Adrenal gland (tissue), 12 donors: Measurements from ENCODE around the gene SLC35F6. TPM values are rescaled to one million over a fixed set of nuclear protein-coding genes. Genes with fewer than 3 reads are reported as not detected.
"Not testable (repeated sequence)": the region's sequence is repeated elsewhere in the genome, so short reads cannot be mapped to it uniquely, and the experiment has no call there.

Experiments used
- DNase-seq, 7 donors: peaks; one replicate each; pipeline ENCODE4 v3.0.0-alpha.2; 2019 to 2020
- H3K27ac ChIP-seq, 5 donors: fragments of 200-600 bp; sonication (generic) in 4 of 5; 1 replicate in 3 of 5; 2 replicates in 2 of 5; pipeline versions ENCODE4 v1.5.1 to v1.8.0; 2016 to 2020; ENCODE audit warnings: mild to moderate bottlenecking in 1 of 5
- H3K27me3 ChIP-seq: fragments of 200-600 bp; 2 replicates; pipeline ENCODE4 v1.8.0; 2021
- H3K36me3 ChIP-seq, 2 donors: fragments of 200-600 bp; replicated peaks in 1 of 2; 1 replicate in 1 of 2; 2 replicates in 1 of 2; pipeline versions ENCODE4 v1.5.1 to v1.8.0; 2018 to 2022
- H3K4me1 ChIP-seq, 2 donors: fragments of 200-600 bp; replicated peaks in 1 of 2; 1 replicate in 1 of 2; 2 replicates in 1 of 2; pipeline versions ENCODE4 v1.5.1 to v1.8.0; 2018 to 2021
- H3K4me3 ChIP-seq, 4 donors: fragments of 200-600 bp; sonication (generic) in 3 of 4; one replicate each; pipeline ENCODE4 v1.5.1; 2016 to 2018
- H3K9me3 ChIP-seq, 3 donors: fragments of 200-600 bp; sonication (generic) in 1 of 3; replicated peaks in 1 of 3; 1 replicate in 2 of 3; 2 replicates in 1 of 3; pipeline versions ENCODE4 v1.5.1 to v1.8.0; 2016 to 2021
- CTCF ChIP-seq, 6 experiments: fragments of 450-650 bp in 4 of 6; fragments of 200-600 bp in 2 of 6; sonication (generic) in 1 of 6; IDR thresholded peaks; 1 replicate in 5 of 6; 2 replicates in 1 of 6; pipeline versions ENCODE4 v1.5.1 to v1.8.0; 2016 to 2021; ENCODE audit warnings: antibody characterized with exemption in 6 of 6, mild to moderate bottlenecking in 2 of 6, moderate library complexity in 1 of 6
- POLR2A ChIP-seq, 2 donors: fragments of 450-650 bp; IDR thresholded peaks; one replicate each; pipeline ENCODE4 v1.6.1; 2017; ENCODE audit warnings: antibody characterized with exemption in 2 of 2, mild to moderate bottlenecking in 2 of 2, moderate library complexity in 1 of 2
- WGBS, 4 donors: extraction: QIAGEN DNeasy Blood & Tissue Kit in 2 of 4; methylation state at CpG; one replicate each; pipeline versions ENCODE4 v1.1.5 to v1.1.7; 2013 to 2017; 5-methylcytosine and 5-hydroxymethylcytosine counted together
- intact Hi-C, 2 donors: fragments of 100-400 bp; cut with DNase I; formaldehyde crosslinking; loops; one replicate each; pipeline versions ENCODE4 v1.14.1 to v1.15.0; 2022 to 2023
- polyA plus RNA-seq, 3 donors: library from polyadenylated mRNA; stranded (reverse); fragments of 200-250 nt in 2 of 3; fragments of 350-450 nt in 1 of 3; fragmentation: Illumina TruSeq in 1 of 3; extraction: RNeasy Lipid Tissue Mini Kit (QIAGEN cat#74804) in 1 of 3; gene quantifications; one replicate each; pipeline ENCODE4 v1.2.3, GENCODE V29; 2013 to 2014
- total RNA-seq, 9 donors: library from RNA; depleted of rRNA in 4 of 9; stranded (reverse); fragments of >200 nt in 4 of 9; fragments of 120-200 nt in 1 of 9; fragmentation: NEBNext Ultra II Directional in 1 of 9; extraction: Animal tissue kit (Norgen Biotek cat#: 25700) in 1 of 9; gene quantifications; one replicate each; pipeline versions ENCODE4 v1.1.0 to v1.2.4, GENCODE V29; 2013 to 2023
- donor health status: healthy with polysubstance abuse.
- donor health status: Bipolar disorder and iron deficiency.
- donor health status: DM: yes; HTN: yes; CAD: no.
- donor health status: DM: no; HTN: no; CAD: no.
- donor health status: DM: no; HTN: no; CAD: no.
- donor health status: DM: yes; HTN: yes; CAD: no.

Gene SLC35F6
- total and polyA plus RNA-seq, 12 donors, result 20.0 to 92.4 (median 56.7) TPM

GRCh38 chr2:26744953-26745352 is 19.1 kb upstream of the SLC35F6 start:
- no peak overlapping the region for H3K27ac ChIP-seq
- H3K36me3 ChIP-seq, result no peaks in the 10 kb centered on the region
- no peak for TF ChIP-seq CTCF (IDR thresholded peaks at IDR 0.05)
- TF ChIP-seq POLR2A (IDR thresholded peaks at IDR 0.05), result no peak
- no peaks in the 10 kb centered on the region for H3K9me3 ChIP-seq
- intact Hi-C loops, result loop anchor here (5.0 to 10.0 kb wide), 2 partner anchors 138 to 240 kb away; no protein-coding TSS in a partner anchor
- no peak overlapping the region for H3K4me3 ChIP-seq
- peak in 1 of 7 donors; percentile 9 for DNase-seq
- no peaks in the 10 kb centered on the region for H3K27me3 ChIP-seq
- no peaks in the 10 kb centered on the region for H3K4me1 ChIP-seq
- WGBS, 4 donors, result 74 to 82% (median 79%) methylated on average over 3 of the region's 3 CpGs

GRCh38 chr2:26745609-26746327 is 18.3 kb upstream of the SLC35F6 start:
- no peak overlapping the region for H3K27ac ChIP-seq
- H3K27me3 ChIP-seq, result no peaks in the 10 kb centered on the region
- peak; percentile 85 to 96 (median 91) for DNase-seq
- no peaks in the 10 kb centered on the region for H3K36me3 ChIP-seq
- no peak overlapping the region for H3K4me3 ChIP-seq
- intact Hi-C loops, result loop anchor here in 1 of 2 donors (10.0 kb wide), 1 partner anchor 241 kb away; no protein-coding TSS in a partner anchor
- H3K9me3 ChIP-seq, result no peaks in the 10 kb centered on the region
- TF ChIP-seq POLR2A (IDR thresholded peaks at IDR 0.05) (no peak), CTCF (IDR thresholded peaks at IDR 0.05) (peak; percentile 92 to 96 (median 94))
- 23 to 25% (median 24%) methylated on average over 9 of the region's 9 CpGs for WGBS, 4 donors
- H3K4me1 ChIP-seq, result no peaks in the 10 kb centered on the region

GRCh38 chr2:26746934-26747333 is 17.1 kb upstream of the SLC35F6 start:
- H3K27me3 ChIP-seq, result no peaks in the 10 kb centered on the region
- no peaks in the 10 kb centered on the region for H3K9me3 ChIP-seq
- WGBS, 4 donors, result 70 to 82% (median 80%) methylated on average over 3 of the region's 3 CpGs
- intact Hi-C loops, result loop anchor here in 1 of 2 donors (10.0 kb wide), 1 partner anchor 242 kb away; no protein-coding TSS in a partner anchor
- no peak for TF ChIP-seq CTCF (IDR thresholded peaks at IDR 0.05)
- no peak for TF ChIP-seq POLR2A (IDR thresholded peaks at IDR 0.05)
- no peak overlapping the region for H3K27ac ChIP-seq
- no peak for DNase-seq
- no peak overlapping the region for H3K4me3 ChIP-seq
- H3K4me1 ChIP-seq, result no peaks in the 10 kb centered on the region
- H3K36me3 ChIP-seq, result no peaks in the 10 kb centered on the region

GRCh38 chr2:26749787-26750420 is 14.2 kb upstream of the SLC35F6 start:
- not testable (repeated sequence) for H3K27ac ChIP-seq, H3K27me3 ChIP-seq, DNase-seq, H3K4me3 ChIP-seq, H3K4me1 ChIP-seq, H3K9me3 ChIP-seq, H3K36me3 ChIP-seq
- 51 to 65% (median 57%) methylated on average over 6 to 8 of the region's 8 CpGs for WGBS, 4 donors
- intact Hi-C loops, result loop anchor here in 1 of 2 donors (10.0 kb wide), 1 partner anchor 245 kb away; no protein-coding TSS in a partner anchor

GRCh38 chr2:26750467-26750866 is 13.6 kb upstream of the SLC35F6 start:
- H3K4me1 ChIP-seq, intact Hi-C loops, H3K27me3 ChIP-seq, H3K9me3 ChIP-seq, H3K4me3 ChIP-seq, H3K36me3 ChIP-seq, DNase-seq, H3K27ac ChIP-seq: not testable (repeated sequence)
- 87 to 91% (median 88%) methylated on average over 11 of the region's 11 CpGs for WGBS, 4 donors
